Liver (tissue), 9 donors: ENCODE data around the gene TMEM47. TPM values are rescaled to one million over a fixed set of nuclear protein-coding genes. Genes with fewer than 3 reads are reported as not detected.

Source experiments
- DNase-seq: peaks from one replicate; pipeline ENCODE4 v3.0.0-alpha.2; 2017; ENCODE audit warnings: low spot score
- H3K27ac ChIP-seq, 2 donors: one replicate each; pipeline ENCODE4 v1.7.0; 2013; ENCODE audit warnings: inconsistent platforms in 2 of 2, low read length in 2 of 2, control low read depth in 1 of 2, low read depth in 1 of 2, mild to moderate bottlenecking in 1 of 2
- H3K27me3 ChIP-seq, 4 donors: one replicate each; pipeline versions ENCODE4 v1.6.1 to v1.7.0; 2013; ENCODE audit warnings: low read length in 3 of 4, inconsistent platforms in 1 of 4, mild to moderate bottlenecking in 1 of 4, moderate library complexity in 1 of 4; ENCODE audit not compliant: control insufficient read depth in 4 of 4, insufficient read depth in 4 of 4
- H3K36me3 ChIP-seq, 4 donors: one replicate each; pipeline versions ENCODE4 v1.6.1 to v1.7.0; 2013; ENCODE audit warnings: low read length in 3 of 4, mild to moderate bottlenecking in 3 of 4, low read depth in 1 of 4, moderate library complexity in 1 of 4; ENCODE audit not compliant: control insufficient read depth in 4 of 4, insufficient read depth in 3 of 4
- H3K4me1 ChIP-seq, 4 donors: one replicate each; pipeline versions ENCODE4 v1.6.1 to v1.7.0; 2013; ENCODE audit warnings: low read length in 3 of 4, mild to moderate bottlenecking in 3 of 4, moderate library complexity in 1 of 4; ENCODE audit not compliant: control insufficient read depth in 4 of 4, insufficient read depth in 4 of 4
- H3K4me3 ChIP-seq, 3 donors: one replicate each; pipeline versions ENCODE4 v1.6.1 to v1.7.0; 2013; ENCODE audit warnings: low read length in 3 of 3, control low read depth in 1 of 3, low read depth in 1 of 3, mild to moderate bottlenecking in 1 of 3
- H3K9ac ChIP-seq, 2 donors: one replicate each; pipeline ENCODE4 v1.7.0; 2013; ENCODE audit warnings: low read length in 2 of 2, mild to moderate bottlenecking in 2 of 2, moderate library complexity in 2 of 2, control low read depth in 1 of 2, low read depth in 1 of 2
- H3K9me3 ChIP-seq, 4 donors: one replicate each; pipeline versions ENCODE4 v1.6.1 to v1.7.0; 2013; ENCODE audit warnings: low read length in 3 of 4; ENCODE audit not compliant: control insufficient read depth in 4 of 4
- EGR1 ChIP-seq, 2 donors: IDR thresholded peaks; 2 replicates each; pipeline ENCODE4 v1.6.1; 2016 to 2018; ENCODE audit warnings: antibody characterized with exemption in 2 of 2, low read depth in 2 of 2
- FOXA1 ChIP-seq: IDR thresholded peaks from 2 replicates; pipeline ENCODE4 v1.6.1; 2016; ENCODE audit warnings: antibody characterized with exemption
- FOXA2 ChIP-seq: IDR thresholded peaks from 2 replicates; pipeline ENCODE4 v1.6.1; 2016; ENCODE audit warnings: antibody characterized with exemption
- GABPA ChIP-seq, 2 donors: IDR thresholded peaks in 1 of 2; conservative IDR thresholded peaks in 1 of 2; 2 replicates each; pipeline ENCODE4 v1.6.1; 2016; ENCODE audit warnings: antibody characterized with exemption in 2 of 2, mild to moderate bottlenecking in 1 of 2, moderate library complexity in 1 of 2
- HNF4A ChIP-seq, 2 donors: conservative IDR thresholded peaks; 2 replicates each; pipeline ENCODE4 v1.6.1; 2016; ENCODE audit warnings: antibody characterized with exemption in 2 of 2, mild to moderate bottlenecking in 2 of 2
- HNF4G ChIP-seq: IDR thresholded peaks from 2 replicates; pipeline ENCODE4 v1.6.1; 2016; ENCODE audit warnings: antibody characterized with exemption
- JUND ChIP-seq, 2 donors: IDR thresholded peaks; 2 replicates each; pipeline ENCODE4 v1.6.1; 2016; ENCODE audit warnings: antibody characterized with exemption in 2 of 2
- NR2F2 ChIP-seq: IDR thresholded peaks from 2 replicates; pipeline ENCODE4 v1.6.1; 2016; ENCODE audit warnings: antibody characterized with exemption
- RAD21 ChIP-seq, 2 donors: IDR thresholded peaks; 2 replicates each; pipeline ENCODE4 v1.6.1; 2016; ENCODE audit warnings: antibody characterized with exemption in 2 of 2, mild to moderate bottlenecking in 2 of 2
- RXRA ChIP-seq, 2 donors: IDR thresholded peaks; 2 replicates each; pipeline ENCODE4 v1.6.1; 2017 to 2018; ENCODE audit warnings: antibody characterized with exemption in 2 of 2, mild to moderate bottlenecking in 1 of 2
- SP1 ChIP-seq: IDR thresholded peaks from 2 replicates; pipeline ENCODE4 v1.6.1; 2018; ENCODE audit warnings: antibody characterized with exemption, mild to moderate bottlenecking
- TAF1 ChIP-seq: conservative IDR thresholded peaks from 2 replicates; pipeline ENCODE4 v1.6.1; 2016; ENCODE audit warnings: antibody characterized with exemption, mild to moderate bottlenecking
- YY1 ChIP-seq: IDR thresholded peaks from 2 replicates; pipeline ENCODE4 v1.6.1; 2016; ENCODE audit warnings: antibody characterized with exemption, mild to moderate bottlenecking
- ZBTB33 ChIP-seq: IDR thresholded peaks from 2 replicates; pipeline ENCODE4 v1.6.1; 2016; ENCODE audit warnings: antibody characterized with exemption
- WGBS: extraction: QIAGEN DNeasy Blood & Tissue Kit; methylation state at CpG from one replicate; pipeline ENCODE4 v1.1.7; 2013; 5-methylcytosine and 5-hydroxymethylcytosine counted together
- polyA plus RNA-seq, 2 donors: library from polyadenylated mRNA; stranded (reverse) in 1 of 2; unstranded in 1 of 2; fragments of 200-250 nt in 1 of 2; fragments of >200 nt in 1 of 2; fragmentation: Nextera tagmentation in 1 of 2; extraction: Ambion mirVana in 1 of 2; gene quantifications; one replicate each; pipeline versions ENCODE4 v1.2.1 to v1.2.3, GENCODE V29; 2013 to 2015
- total RNA-seq, 2 donors: library from RNA; depleted of rRNA; stranded (reverse); fragments of >200 nt; gene quantifications; one replicate each; pipeline ENCODE4 v1.2.3, GENCODE V29; 2014
- TF ChIP-seq, protein P1 (sequence below): fragments of 150-350 bp; IDR thresholded peaks from 2 replicates; pipeline ENCODE4 v1.5.1; 2017; ENCODE audit warnings: improper control_type of control experiment, low read depth, low read length; ENCODE audit not compliant: missing input control
- TF ChIP-seq, protein P2 (sequence below): IDR thresholded peaks from 2 replicates; pipeline ENCODE4 v1.6.1; 2016; ENCODE audit warnings: antibody characterized with exemption, mild to moderate bottlenecking
- TF ChIP-seq, protein P3 (sequence below): IDR thresholded peaks from 2 replicates; pipeline ENCODE4 v1.6.1; 2016; ENCODE audit warnings: antibody characterized with exemption
- TF ChIP-seq, protein P4 (sequence below): IDR thresholded peaks from 2 replicates; pipeline ENCODE4 v1.6.1; 2016; ENCODE audit warnings: antibody characterized with exemption
- donor health status: healthy.
- donor health status: healthy.
- donor health status: healthy.
- donor health status: healthy.
- donor health status: healthy.

The TMEM47 gene
- total RNA-seq = 10 to 100 TPM in 1 of 2 donors, 1 to 10 TPM in 1; 7.1 to 13.4 TPM
- 10 to 100 TPM in 1 of 2 donors, 1 to 10 TPM in 1; 7.6 to 11.3 TPM for polyA plus RNA-seq

DNA sequence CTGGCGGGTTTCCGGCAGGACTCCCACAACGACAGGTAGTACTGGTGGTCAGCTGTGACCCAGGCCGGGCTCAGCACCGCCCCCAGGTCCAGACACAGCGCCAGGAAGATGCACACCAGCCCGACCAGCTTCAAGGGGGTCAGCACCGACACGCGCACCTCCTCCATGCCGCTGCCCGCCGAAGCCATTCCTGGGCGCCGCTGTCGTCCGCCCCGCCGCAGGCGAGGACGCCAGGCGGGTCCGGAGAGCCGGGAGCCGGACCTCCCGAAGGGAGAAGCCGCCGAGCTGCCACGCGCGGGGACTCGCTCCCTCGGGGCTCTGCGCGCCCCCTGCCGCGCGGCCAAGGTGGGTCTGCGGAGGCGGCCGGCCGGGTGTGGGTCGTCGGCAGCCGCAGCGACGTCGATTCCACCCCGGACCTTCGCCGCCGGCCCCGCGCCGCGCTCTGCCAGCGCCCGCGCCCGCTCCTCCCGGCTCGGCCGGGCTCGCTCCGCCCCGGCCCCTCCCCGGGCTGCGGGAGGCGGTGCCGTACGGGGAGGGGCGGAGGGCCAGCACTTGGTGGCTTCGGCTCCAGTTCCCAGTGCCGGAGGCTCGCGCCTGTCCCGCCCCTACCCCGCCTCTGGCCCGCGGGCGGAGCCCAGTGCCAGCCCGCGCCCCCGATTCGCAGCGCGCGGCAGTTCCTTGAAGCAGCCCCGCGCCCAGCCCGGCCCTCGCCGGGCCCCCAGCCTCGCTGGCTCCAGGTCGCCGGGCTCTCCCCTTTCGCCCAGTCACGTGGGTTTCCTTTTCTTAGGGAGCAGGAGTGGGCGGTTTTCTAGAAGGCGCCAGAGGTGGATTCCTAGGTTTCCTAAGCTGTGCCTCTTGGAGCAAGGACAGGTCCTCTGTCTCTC is at the start of gene TMEM47:
TMEM47 (minus strand) TSS at position 444 of the 884 bp plus-strand sequence; CDS start at position 188, 256 bp downstream.
- H3K36me3 ChIP-seq = no peaks in the 10 kb centered on the region
- DNase-seq = peak; percentile 49
- peak within 1 kb of the TSS; percentile 47 to 69 for H3K27ac ChIP-seq
- H3K9me3 ChIP-seq = no peaks in the 10 kb centered on the region
- no peaks in the 10 kb centered on the region for H3K27me3 ChIP-seq
- 4% methylated on average over 98 of the region's 100 CpGs for WGBS
- peak within 1 kb of the TSS; percentile 29 to 76 (median 72) for H3K4me3 ChIP-seq
- peaks cover 0 to 5% (median 0%) of the 10 kb centered on the region in 4 donors for H3K4me1 ChIP-seq
- TF ChIP-seq YY1 (no peak), JUND (IDR thresholded peaks at IDR 0.05) (no peak), HNF4A (conservative IDR thresholded peaks at IDR 0.05) (no peak), RAD21 (IDR thresholded peaks at IDR 0.05) (no peak), RXRA (IDR thresholded peaks at IDR 0.05) (no peak), ZBTB33 (no peak), FOXA1 (no peak), HNF4G (no peak), SP1 (no peak), FOXA2 (no peak), GABPA (IDR thresholded peaks at IDR 0.05 in 1 of 2, conservative IDR thresholded peaks at IDR 0.05 in 1 of 2) (no peak), EGR1 (IDR thresholded peaks at IDR 0.05; ENCODE audit: low read depth in 2 of 2) (no peak), TAF1 (no peak), NR2F2 (no peak)
- TF ChIP-seq, protein P1, sequence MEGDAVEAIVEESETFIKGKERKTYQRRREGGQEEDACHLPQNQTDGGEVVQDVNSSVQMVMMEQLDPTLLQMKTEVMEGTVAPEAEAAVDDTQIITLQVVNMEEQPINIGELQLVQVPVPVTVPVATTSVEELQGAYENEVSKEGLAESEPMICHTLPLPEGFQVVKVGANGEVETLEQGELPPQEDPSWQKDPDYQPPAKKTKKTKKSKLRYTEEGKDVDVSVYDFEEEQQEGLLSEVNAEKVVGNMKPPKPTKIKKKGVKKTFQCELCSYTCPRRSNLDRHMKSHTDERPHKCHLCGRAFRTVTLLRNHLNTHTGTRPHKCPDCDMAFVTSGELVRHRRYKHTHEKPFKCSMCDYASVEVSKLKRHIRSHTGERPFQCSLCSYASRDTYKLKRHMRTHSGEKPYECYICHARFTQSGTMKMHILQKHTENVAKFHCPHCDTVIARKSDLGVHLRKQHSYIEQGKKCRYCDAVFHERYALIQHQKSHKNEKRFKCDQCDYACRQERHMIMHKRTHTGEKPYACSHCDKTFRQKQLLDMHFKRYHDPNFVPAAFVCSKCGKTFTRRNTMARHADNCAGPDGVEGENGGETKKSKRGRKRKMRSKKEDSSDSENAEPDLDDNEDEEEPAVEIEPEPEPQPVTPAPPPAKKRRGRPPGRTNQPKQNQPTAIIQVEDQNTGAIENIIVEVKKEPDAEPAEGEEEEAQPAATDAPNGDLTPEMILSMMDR = no peak
- TF ChIP-seq, protein P2, sequence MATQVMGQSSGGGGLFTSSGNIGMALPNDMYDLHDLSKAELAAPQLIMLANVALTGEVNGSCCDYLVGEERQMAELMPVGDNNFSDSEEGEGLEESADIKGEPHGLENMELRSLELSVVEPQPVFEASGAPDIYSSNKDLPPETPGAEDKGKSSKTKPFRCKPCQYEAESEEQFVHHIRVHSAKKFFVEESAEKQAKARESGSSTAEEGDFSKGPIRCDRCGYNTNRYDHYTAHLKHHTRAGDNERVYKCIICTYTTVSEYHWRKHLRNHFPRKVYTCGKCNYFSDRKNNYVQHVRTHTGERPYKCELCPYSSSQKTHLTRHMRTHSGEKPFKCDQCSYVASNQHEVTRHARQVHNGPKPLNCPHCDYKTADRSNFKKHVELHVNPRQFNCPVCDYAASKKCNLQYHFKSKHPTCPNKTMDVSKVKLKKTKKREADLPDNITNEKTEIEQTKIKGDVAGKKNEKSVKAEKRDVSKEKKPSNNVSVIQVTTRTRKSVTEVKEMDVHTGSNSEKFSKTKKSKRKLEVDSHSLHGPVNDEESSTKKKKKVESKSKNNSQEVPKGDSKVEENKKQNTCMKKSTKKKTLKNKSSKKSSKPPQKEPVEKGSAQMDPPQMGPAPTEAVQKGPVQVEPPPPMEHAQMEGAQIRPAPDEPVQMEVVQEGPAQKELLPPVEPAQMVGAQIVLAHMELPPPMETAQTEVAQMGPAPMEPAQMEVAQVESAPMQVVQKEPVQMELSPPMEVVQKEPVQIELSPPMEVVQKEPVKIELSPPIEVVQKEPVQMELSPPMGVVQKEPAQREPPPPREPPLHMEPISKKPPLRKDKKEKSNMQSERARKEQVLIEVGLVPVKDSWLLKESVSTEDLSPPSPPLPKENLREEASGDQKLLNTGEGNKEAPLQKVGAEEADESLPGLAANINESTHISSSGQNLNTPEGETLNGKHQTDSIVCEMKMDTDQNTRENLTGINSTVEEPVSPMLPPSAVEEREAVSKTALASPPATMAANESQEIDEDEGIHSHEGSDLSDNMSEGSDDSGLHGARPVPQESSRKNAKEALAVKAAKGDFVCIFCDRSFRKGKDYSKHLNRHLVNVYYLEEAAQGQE = no peak
- TF ChIP-seq, protein P3, sequence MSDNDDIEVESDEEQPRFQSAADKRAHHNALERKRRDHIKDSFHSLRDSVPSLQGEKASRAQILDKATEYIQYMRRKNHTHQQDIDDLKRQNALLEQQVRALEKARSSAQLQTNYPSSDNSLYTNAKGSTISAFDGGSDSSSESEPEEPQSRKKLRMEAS = no peak
- TF ChIP-seq, protein P4, sequence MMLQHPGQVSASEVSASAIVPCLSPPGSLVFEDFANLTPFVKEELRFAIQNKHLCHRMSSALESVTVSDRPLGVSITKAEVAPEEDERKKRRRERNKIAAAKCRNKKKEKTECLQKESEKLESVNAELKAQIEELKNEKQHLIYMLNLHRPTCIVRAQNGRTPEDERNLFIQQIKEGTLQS = no peak
- peak within 1 kb of the TSS; percentile 12 to 49 for H3K9ac ChIP-seq
